ENCODE data around the gene A3GALT2.

Gene A3GALT2

GRCh38 chr1:33332357-33332789 lies 11.5 kb upstream of the A3GALT2 start:
- no peak for DNase-seq (ENCODE audit: low spot score)

GRCh38 chr1:33331444-33332356 lies 10.8 kb upstream of the A3GALT2 start:
- no peak for DNase-seq (ENCODE audit: low spot score)

GRCh38 chr1:33330906-33331305 lies 10.0 kb upstream of the A3GALT2 start:
- DNase-seq (ENCODE audit: low spot score) = no peak

- no peak for DNase-seq (ENCODE audit: low spot score)
Observed at GRCh38 chr1:33330361-33330890, 9.5 kb upstream of the A3GALT2 start.

GRCh38 chr1:33329600-33330305 lies 8.9 kb upstream of the A3GALT2 start:
- DNase-seq (ENCODE audit: low spot score) = no peak

GRCh38 chr1:33328817-33329216 lies 7.9 kb upstream of the A3GALT2 start:
- no peak for DNase-seq (ENCODE audit: low spot score)

- no peak for DNase-seq (ENCODE audit: low spot score)
Observed at GRCh38 chr1:33327587-33328325, 6.9 kb upstream of the A3GALT2 start.

- DNase-seq (ENCODE audit: low spot score) = no peak
Observed at GRCh38 chr1:33326785-33327184, 5.9 kb upstream of the A3GALT2 start.

- DNase-seq (ENCODE audit: low spot score) = no peak
Observed at GRCh38 chr1:33324677-33325575, 4.0 kb upstream of the A3GALT2 start.

GRCh38 chr1:33323663-33324477 lies 3.0 kb upstream of the A3GALT2 start:
- DNase-seq (ENCODE audit: low spot score) = no peak

GRCh38 chr1:33322870-33323585 lies 2.1 kb upstream of the A3GALT2 start:
- no peak for DNase-seq (ENCODE audit: low spot score)

- DNase-seq (ENCODE audit: low spot score) = no peak
Observed at GRCh38 chr1:33322109-33322508, 1.2 kb upstream of the A3GALT2 start.

- DNase-seq (ENCODE audit: low spot score) = no peak
Observed at GRCh38 chr1:33321178-33321577, 280 bp upstream of the A3GALT2 start.

- no peak for DNase-seq (ENCODE audit: low spot score)
Observed at GRCh38 chr1:33319949-33320618, 814 bp downstream of the A3GALT2 start.

- DNase-seq (ENCODE audit: low spot score) = no peak
Observed at GRCh38 chr1:33319186-33319948, 1.5 kb downstream of the A3GALT2 start.

- no peak for DNase-seq (ENCODE audit: low spot score)
Observed at GRCh38 chr1:33317946-33318345, 3.0 kb downstream of the A3GALT2 start.

GRCh38 chr1:33317354-33317753 lies 3.5 kb downstream of the A3GALT2 start:
- DNase-seq (ENCODE audit: low spot score) = no peak

- DNase-seq (ENCODE audit: low spot score) = no peak
Observed at GRCh38 chr1:33316601-33317000, 4.3 kb downstream of the A3GALT2 start.
